PFSK-1 (cell line): ENCODE results near the gene PPP1R15A.

Experiments
- POLR2AphosphoS5 ChIP-seq: IDR thresholded peaks from 2 replicates; pipeline ENCODE4 v1.6.1; 2012; ENCODE audit warnings: low read depth, mild to moderate bottlenecking, control low read depth, low read length, moderate library complexity
- REST ChIP-seq, 2 experiments: IDR thresholded peaks; 2 replicates each; pipeline versions ENCODE4 v1.6.1 to v1.8.0; 2011 to 2012; ENCODE audit warnings: low read depth in 2 of 2, low read length in 2 of 2, control low read depth in 1 of 2, inconsistent platforms in 1 of 2, mild to moderate bottlenecking in 1 of 2, moderate library complexity in 1 of 2; ENCODE audit not compliant: insufficient read depth in 1 of 2
- SIN3A ChIP-seq: IDR thresholded peaks from 2 replicates; pipeline ENCODE4 v1.6.1; 2012; ENCODE audit warnings: mild to moderate bottlenecking, low read length, moderate library complexity, borderline replicate concordance; ENCODE audit not compliant: insufficient read depth
- TAF1 ChIP-seq: IDR thresholded peaks from 2 replicates; pipeline ENCODE4 v1.6.1; 2012; ENCODE audit warnings: low read length, control low read depth, borderline replicate concordance; ENCODE audit not compliant: insufficient read depth

- TF ChIP-seq POLR2AphosphoS5 (no peak), TAF1 (no peak), SIN3A (no peak), REST (IDR thresholded peaks at IDR 0.05; ENCODE audit: insufficient read depth in 1 of 2, low read depth in 2 of 2, low read length in 2 of 2) (no peak)
These were observed 38.6 kb downstream of the PPP1R15A start for GRCh38 chr19:48910803-48911202.
